ENCODE results near the gene GRIN3B.

GRIN3B gene

DNA sequence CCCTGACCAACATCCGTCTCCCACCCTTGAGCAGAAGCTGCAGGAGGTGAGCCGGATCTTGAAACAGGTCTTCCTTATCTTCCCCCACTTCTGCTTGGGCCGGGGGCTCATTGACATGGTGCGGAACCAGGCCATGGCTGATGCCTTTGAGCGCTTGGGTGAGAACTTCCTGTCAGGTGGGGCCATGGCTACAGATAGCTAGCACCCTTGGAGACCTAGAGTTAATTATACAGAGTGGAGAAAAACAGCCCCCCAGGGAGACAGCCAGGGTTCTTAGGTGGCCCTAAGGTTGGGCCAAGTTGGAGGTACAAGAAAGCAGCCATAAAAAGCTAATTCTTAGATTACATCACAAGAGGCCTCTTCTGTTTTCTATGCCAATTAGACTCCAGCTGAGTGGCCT is 57.9 kb downstream of the GRIN3B start:
- DNase-seq (ENCODE audit: low read depth in 3 of 3) = no peak

All from stimulated activated CD4-positive, alpha-beta T cell treated with anti-CD3 and anti-CD28 coated beads, TNF-alpha, amount 100 ng/mL, for 48 hours (primary cell).